OCI-LY1 (cell line): Measurements from ENCODE around the gene SH3PXD2A.

ENCODE experiments used
- CTCF ChIP-seq: fragments of 200-600 bp; sonication (generic), shearing (Covaris generic); IDR thresholded peaks from 2 replicates; pipeline ENCODE4 v1.5.1; 2017; ENCODE audit warnings: mild to moderate bottlenecking, antibody characterized with exemption, low read length, moderate library complexity, mixed read lengths
- EZH2 ChIP-seq: fragments of 200-600 bp; sonication (generic), shearing (Covaris generic); IDR thresholded peaks from 2 replicates; pipeline ENCODE4 v1.8.0; 2017; ENCODE audit warnings: borderline replicate concordance, mixed run types, mild to moderate bottlenecking, antibody characterized with exemption, low read length, moderate library complexity, mixed read lengths

- TF ChIP-seq CTCF (no peak), EZH2 (no peak)
Observed at GRCh38 chr10:103766751-103767505, 88.4 kb downstream of the SH3PXD2A start.
